Measurements from ENCODE around the gene SET.

DNA sequence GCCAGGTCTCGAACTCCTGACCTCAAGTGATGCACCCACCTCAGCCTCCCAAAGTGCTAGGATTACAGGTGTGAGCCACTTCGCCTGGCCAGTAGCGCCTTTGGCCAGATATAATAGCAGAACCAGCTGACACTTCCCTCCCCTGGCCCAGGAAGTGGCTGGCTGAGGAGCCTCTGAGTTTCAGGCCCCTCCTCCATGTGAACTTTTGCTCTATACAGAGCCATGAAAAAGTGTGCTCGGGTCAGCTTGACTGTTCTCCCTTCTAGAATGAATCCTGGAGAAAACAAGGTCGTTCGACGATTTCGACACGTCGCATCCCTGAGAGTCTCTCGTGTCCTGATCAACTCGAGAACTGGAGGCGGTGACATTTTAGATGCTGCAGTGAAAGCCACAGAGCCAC lies 43.6 kb downstream of the SET start:
- TF ChIP-seq CTCF (IDR thresholded peaks at IDR 0.05; ENCODE audit: low read depth, low read length) (no peak), EZH2phosphoT487 (IDR thresholded peaks at IDR 0.05; ENCODE audit: low read depth) (no peak)

All from OCI-LY3 (cell line).